Measurements from ENCODE around the gene ZFYVE28. TPM values are rescaled to one million over a fixed set of nuclear protein-coding genes. Genes with fewer than 3 reads are reported as not detected.

Gene ZFYVE28
- total and polyA plus RNA-seq, 8 donors: 4.9 to 88.8 (median 7.3) TPM

GRCh38 chr4:2255501-2256155 lies 162.8 kb downstream of the ZFYVE28 start:
- Histone ChIP-seq H3K4me3 (peak overlapping the region; percentile 0 to 23 (median 8)), H3K9me3 (no peaks in the 10 kb centered on the region), H3K27me3 (no peaks in the 10 kb centered on the region), H3K27ac (peak overlapping the region; percentile 33 to 94 (median 93)), H3K36me3 (peaks cover 32 to 76% (median 61%) of the 10 kb centered on the region in 4 donors), H3K4me1 (peaks cover 54 to 73% (median 58%) of the 10 kb centered on the region in 4 donors)
- intact Hi-C loops (cut with DNase I; ENCODE audit: low total_unique reads): no loop called here
- no peak for TF ChIP-seq EP300 (IDR thresholded peaks at IDR 0.05)
- no peak for TF ChIP-seq POLR2A (IDR thresholded peaks at IDR 0.05)
- peak; percentile 28 to 70 for DNase-seq
- WGBS, 5 donors: 33 to 47% (median 39%) methylated on average over 15 to 18 of the region's 18 CpGs

DNA sequence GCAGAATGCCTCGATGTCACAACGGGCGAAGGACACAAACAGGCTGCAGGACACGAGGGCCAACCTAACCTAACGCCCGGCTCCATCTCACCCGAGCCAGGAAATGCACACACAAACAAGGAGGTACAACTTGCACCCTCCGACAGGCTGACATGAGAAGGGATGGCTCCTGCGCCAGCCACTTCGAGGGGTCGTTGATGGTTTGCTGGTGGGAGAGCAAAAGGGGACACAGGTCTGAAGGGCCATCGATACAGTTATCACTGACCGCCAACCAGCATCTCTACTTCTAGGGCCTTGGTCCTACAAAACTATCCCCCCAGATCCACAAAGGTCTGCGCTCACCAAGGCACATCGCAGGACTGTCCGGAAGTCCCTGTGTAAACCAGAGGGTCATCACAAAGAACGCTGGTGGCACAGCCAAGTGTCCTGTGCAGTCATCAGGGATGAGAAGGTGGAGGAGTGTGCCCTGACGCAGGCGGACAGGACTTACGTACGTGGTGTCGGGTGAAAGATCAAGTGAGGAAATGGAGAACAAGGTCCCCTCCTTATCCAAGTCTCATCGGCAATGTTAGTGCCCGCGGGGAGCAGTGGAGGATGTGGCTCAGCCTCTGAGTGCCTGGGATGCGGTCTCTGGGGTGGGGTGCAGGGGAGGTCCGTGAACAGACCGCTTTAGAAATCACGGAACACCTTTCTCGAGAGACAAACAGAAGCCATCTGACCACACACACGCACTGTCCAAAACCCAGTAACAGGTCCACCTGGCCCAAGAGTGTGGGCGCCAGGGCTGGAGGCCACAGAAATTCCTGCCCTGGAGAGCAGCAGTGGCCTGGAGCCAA lies 163.6 kb downstream of the ZFYVE28 start:
- Histone ChIP-seq H3K27ac (peak overlapping the region in 4 of 5 donors; percentile 87 to 94 (median 94)), H3K4me1 (peaks cover 46 to 66% (median 50%) of the 10 kb centered on the region in 4 donors), H3K4me3 (peak overlapping the region in 1 of 4 donors; percentile 6), H3K36me3 (peaks cover 39 to 84% (median 68%) of the 10 kb centered on the region in 4 donors), H3K27me3 (no peaks in the 10 kb centered on the region), H3K9me3 (no peaks in the 10 kb centered on the region)
- intact Hi-C loops (cut with DNase I; ENCODE audit: low total_unique reads): no loop called here
- TF ChIP-seq EP300 (IDR thresholded peaks at IDR 0.05) (no peak), CTCF (IDR thresholded peaks at IDR 0.05) (no peak), POLR2AphosphoS5 (IDR thresholded peaks at IDR 0.05) (no peak), POLR2A (IDR thresholded peaks at IDR 0.05) (no peak)
- peak; percentile 1 to 20 for DNase-seq
- WGBS, 5 donors: 82 to 87% (median 84%) methylated on average over 29 to 32 of the region's 32 CpGs

- peak; percentile 1 to 15 for DNase-seq
Observed at GRCh38 chr4:2253160-2254084, 165.0 kb downstream of the ZFYVE28 start.

DNA sequence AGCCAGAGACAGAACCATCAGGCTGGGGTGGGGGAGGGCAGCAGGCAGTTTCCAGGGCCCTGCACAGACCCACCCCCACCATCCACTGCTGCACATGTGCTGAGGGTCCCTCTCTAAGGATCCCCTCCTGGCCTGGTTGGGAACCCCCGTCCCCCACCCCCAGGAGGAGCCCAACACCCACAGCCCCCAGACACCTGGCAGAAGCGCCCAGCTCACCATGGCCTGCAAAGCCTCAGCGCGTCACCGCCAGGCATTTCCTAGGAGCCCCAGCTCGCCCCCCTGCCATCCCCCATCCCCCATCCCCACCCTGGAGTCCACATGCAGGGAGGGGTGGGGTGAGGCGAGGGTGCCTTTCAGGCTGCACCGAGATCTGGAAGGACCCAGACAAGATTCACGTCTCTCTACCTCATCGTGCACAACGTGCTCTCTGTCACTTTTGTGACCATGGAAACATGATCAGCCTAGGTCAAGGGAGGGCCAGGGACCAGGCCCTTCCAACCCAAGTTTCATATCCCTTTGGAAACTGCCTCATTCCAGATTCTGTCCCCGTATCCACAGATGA lies 165.8 kb downstream of the ZFYVE28 start:
- H3K4me3 ChIP-seq: no peak overlapping the region
- H3K36me3 ChIP-seq: peaks cover 54 to 90% (median 80%) of the 10 kb centered on the region in 4 donors
- no peaks in the 10 kb centered on the region for H3K9me3 ChIP-seq
- intact Hi-C loops (cut with DNase I; ENCODE audit: low total_unique reads): no loop called here
- peaks cover 24 to 43% (median 28%) of the 10 kb centered on the region in 4 donors for H3K4me1 ChIP-seq
- H3K27me3 ChIP-seq: no peaks in the 10 kb centered on the region
- no peak for DNase-seq
- peak overlapping the region in 1 of 5 donors; percentile 11 for H3K27ac ChIP-seq
- no peak for TF ChIP-seq POLR2A (IDR thresholded peaks at IDR 0.05)
- no peak for TF ChIP-seq POLR2AphosphoS5 (IDR thresholded peaks at IDR 0.05)
- no peak for TF ChIP-seq EP300 (IDR thresholded peaks at IDR 0.05)
- no peak for TF ChIP-seq CTCF (IDR thresholded peaks at IDR 0.05)
- WGBS, 5 donors: 84 to 87% (median 85%) methylated on average over 9 to 12 of the region's 12 CpGs

More at GRCh38 chr4:2253160-2254084, 165.0 kb downstream of the ZFYVE28 start:
- 76 to 83% (median 81%) methylated on average over 27 to 32 of the region's 32 CpGs for WGBS, 5 donors
- Histone ChIP-seq H3K27ac (peak overlapping the region in 1 of 5 donors; percentile 11), H3K4me3 (no peak overlapping the region), H3K4me1 (peaks cover 32 to 51% (median 36%) of the 10 kb centered on the region in 4 donors), H3K9me3 (no peaks in the 10 kb centered on the region), H3K36me3 (peaks cover 50 to 90% (median 76%) of the 10 kb centered on the region in 4 donors), H3K27me3 (no peaks in the 10 kb centered on the region)
- TF ChIP-seq EP300 (IDR thresholded peaks at IDR 0.05): no peak
- intact Hi-C loops (cut with DNase I; ENCODE audit: low total_unique reads): no loop called here

Measured in stomach (tissue), 9 donors.